Activated naive CD8-positive, alpha-beta T cell treated with anti-CD3 and anti-CD28 coated beads for 36 hours (primary cell): Measurements from ENCODE around the gene NPSR1. TPM values are rescaled to one million over a fixed set of nuclear protein-coding genes. Genes with fewer than 3 reads are reported as not detected.
"Not testable (repeated sequence)": the region's sequence is repeated elsewhere in the genome, so short reads cannot be mapped to it uniquely, and the experiment has no call there.

Experiments
- DNase-seq: peaks from one replicate; pipeline ENCODE4 v3.0.0; 2021
- H3K27ac Mint-ChIP-seq: one replicate; pipeline ENCODE4 v1.8.0; 2022; ENCODE audit warnings: mild to moderate bottlenecking, moderate library complexity, mixed read lengths
- H3K27me3 Mint-ChIP-seq: one replicate; pipeline ENCODE4 v1.8.0; 2022; ENCODE audit warnings: mild to moderate bottlenecking, mixed read lengths
- H3K36me3 Mint-ChIP-seq: one replicate; pipeline ENCODE4 v1.8.0; 2021; ENCODE audit warnings: mild to moderate bottlenecking, mixed read lengths
- H3K4me1 Mint-ChIP-seq: one replicate; pipeline ENCODE4 v1.8.0; 2021; ENCODE audit warnings: mixed read lengths
- H3K4me3 Mint-ChIP-seq: one replicate; pipeline ENCODE4 v1.8.0; 2022; ENCODE audit warnings: mild to moderate bottlenecking, moderate library complexity, mixed read lengths
- H3K9me3 Mint-ChIP-seq: one replicate; pipeline ENCODE4 v1.8.0; 2022; ENCODE audit warnings: mixed read lengths
- total RNA-seq, 2 experiments: library from RNA; stranded (reverse); gene quantifications; one replicate each; pipeline ENCODE4 v1.2.3, GENCODE V29; 2021

The NPSR1 gene
- total RNA-seq, 2 experiments from 2014 or later, result not detected

- not testable (repeated sequence) for H3K36me3 Mint-ChIP-seq, H3K4me3 Mint-ChIP-seq
Observed at GRCh38 chr7:34878944-34879735, 221.1 kb downstream of the NPSR1 start.

GRCh38 chr7:34879871-34880270 lies 221.9 kb downstream of the NPSR1 start:
- H3K36me3 Mint-ChIP-seq, result no peaks in the 10 kb centered on the region
- no peak for DNase-seq
- no peak overlapping the region for H3K27ac Mint-ChIP-seq
- H3K4me1 Mint-ChIP-seq, result no peaks in the 10 kb centered on the region
- H3K27me3 Mint-ChIP-seq, result peaks cover 3% of the 10 kb centered on the region
- peaks cover 11% of the 10 kb centered on the region for H3K9me3 Mint-ChIP-seq
- H3K4me3 Mint-ChIP-seq, result no peak overlapping the region

More at GRCh38 chr7:34878944-34879735, 221.1 kb downstream of the NPSR1 start:
- not testable (repeated sequence) for DNase-seq, H3K27ac Mint-ChIP-seq, H3K4me1 Mint-ChIP-seq, H3K27me3 Mint-ChIP-seq
- peaks cover 10% of the 10 kb centered on the region for H3K9me3 Mint-ChIP-seq

GRCh38 chr7:34883855-34884254 lies 225.8 kb downstream of the NPSR1 start:
- peaks cover 11% of the 10 kb centered on the region for H3K9me3 Mint-ChIP-seq
- DNase-seq, H3K36me3 Mint-ChIP-seq, H3K27me3 Mint-ChIP-seq, H3K4me3 Mint-ChIP-seq, H3K27ac Mint-ChIP-seq, H3K4me1 Mint-ChIP-seq: not testable (repeated sequence)

- Mint-ChIP-seq H3K27ac (no peak overlapping the region), H3K4me3 (no peak overlapping the region), H3K27me3 (no peaks in the 10 kb centered on the region), H3K36me3 (no peaks in the 10 kb centered on the region), H3K9me3 (peaks cover 10% of the 10 kb centered on the region), H3K4me1 (no peaks in the 10 kb centered on the region)
- no peak for DNase-seq
Observed at GRCh38 chr7:34886856-34887255, 228.8 kb downstream of the NPSR1 start.

GRCh38 chr7:34889951-34890350 lies 231.9 kb downstream of the NPSR1 start:
- no peak overlapping the region for H3K4me3 Mint-ChIP-seq
- H3K27me3 Mint-ChIP-seq, result no peaks in the 10 kb centered on the region
- H3K27ac Mint-ChIP-seq, result no peak overlapping the region
- no peak for DNase-seq
- H3K9me3 Mint-ChIP-seq, result peaks cover 7% of the 10 kb centered on the region
- no peaks in the 10 kb centered on the region for H3K4me1 Mint-ChIP-seq
- H3K36me3 Mint-ChIP-seq, result no peaks in the 10 kb centered on the region

GRCh38 chr7:34895202-34895601 lies 237.2 kb downstream of the NPSR1 start:
- Mint-ChIP-seq H3K4me3 (no peak overlapping the region), H3K27me3 (peaks cover 5% of the 10 kb centered on the region), H3K9me3 (peaks cover 15% of the 10 kb centered on the region), H3K4me1 (no peaks in the 10 kb centered on the region), H3K36me3 (no peaks in the 10 kb centered on the region), H3K27ac (no peak overlapping the region)
- DNase-seq, result no peak
